ENCODE data around the gene PRKACG. TPM values are rescaled to one million over a fixed set of nuclear protein-coding genes. Genes with fewer than 3 reads are reported as not detected.

Gene PRKACG
- total RNA-seq, 1 donor from 2014 or later: not detected

DNA sequence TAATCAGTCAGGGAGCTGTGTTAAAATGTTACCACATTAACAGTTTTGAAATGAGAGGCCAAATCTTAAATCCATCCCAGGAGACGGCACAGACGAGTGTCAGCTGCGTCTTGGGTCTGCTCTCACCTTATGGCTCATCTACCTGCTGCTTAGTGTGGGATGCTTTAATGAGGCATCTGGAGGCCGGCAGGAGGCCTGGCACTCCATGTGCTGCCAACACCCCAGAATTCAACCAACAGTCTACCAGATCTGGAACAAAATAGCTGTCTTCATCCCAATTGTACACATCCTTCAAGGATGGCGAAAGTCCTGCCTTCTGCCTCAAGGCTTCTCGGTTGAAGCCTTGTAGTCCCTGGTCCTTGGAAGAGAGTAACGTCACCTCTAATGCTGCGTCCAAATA, 12.0 kb downstream of the PRKACG start:
- Mint-ChIP-seq H3K27me3 (ENCODE audit: low read depth) (peaks cover 10% of the 10 kb centered on the region), H3K27ac (ENCODE audit: unreplicated experiment) (no peak overlapping the region), H3K9me3 (no peaks in the 10 kb centered on the region), H3K36me3 (ENCODE audit: low read depth) (peaks cover 2% of the 10 kb centered on the region), H3K4me1 (peaks cover 8% of the 10 kb centered on the region), H3K4me3 (no peak overlapping the region)
- DNase-seq (ENCODE audit: low read depth, low spot score): no peak
- no peak for TF ChIP-seq CTCF (conservative IDR thresholded peaks at IDR 0.05)

DNA sequence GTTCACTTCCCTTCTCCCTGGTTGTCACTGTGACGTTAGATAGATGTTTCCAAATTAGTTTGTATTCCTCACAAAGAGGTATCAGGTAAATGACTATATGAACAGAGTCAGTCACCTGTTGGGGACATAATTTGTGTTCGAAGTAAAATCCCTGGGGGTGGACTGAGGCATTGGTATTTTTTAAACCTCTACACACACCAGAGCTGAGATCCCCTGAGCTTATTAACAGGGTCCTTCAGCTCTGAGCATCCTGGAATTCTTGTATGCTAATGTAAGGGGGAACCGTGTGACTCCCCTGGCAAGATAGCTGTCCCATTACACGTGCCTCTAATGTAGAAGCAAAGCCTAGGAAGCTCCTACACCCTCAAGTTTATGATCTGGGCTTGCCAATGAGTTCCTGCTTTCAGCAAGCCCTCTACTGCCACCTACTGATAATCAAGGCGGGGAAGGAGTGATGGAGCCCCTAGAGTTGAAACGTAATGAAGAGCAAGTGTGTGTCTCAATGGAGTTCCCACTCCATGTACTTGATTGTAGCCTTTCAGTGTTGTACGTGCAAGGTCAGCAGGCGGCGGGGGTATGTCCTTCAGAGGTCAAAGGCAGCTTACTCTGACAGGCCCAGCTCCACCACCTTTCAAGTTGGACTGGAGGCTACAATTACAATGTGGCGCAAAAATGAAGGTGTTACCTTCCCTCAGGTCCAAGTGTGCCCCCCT, 14.4 kb downstream of the PRKACG start:
- DNase-seq (ENCODE audit: low read depth, low spot score): peak; percentile 57
- Mint-ChIP-seq H3K4me3 (no peak overlapping the region), H3K9me3 (no peaks in the 10 kb centered on the region), H3K4me1 (peaks cover 8% of the 10 kb centered on the region), H3K36me3 (ENCODE audit: low read depth) (peaks cover 2% of the 10 kb centered on the region), H3K27me3 (ENCODE audit: low read depth) (peaks cover 10% of the 10 kb centered on the region), H3K27ac (ENCODE audit: unreplicated experiment) (no peak overlapping the region)
- TF ChIP-seq CTCF (conservative IDR thresholded peaks at IDR 0.05): peak; percentile 86

GRCh38 chr9:68998812-68999211, 15.1 kb downstream of the PRKACG start:
- peaks cover 10% of the 10 kb centered on the region for H3K27me3 Mint-ChIP-seq (ENCODE audit: low read depth)
- no peaks in the 10 kb centered on the region for H3K9me3 Mint-ChIP-seq
- peaks cover 2% of the 10 kb centered on the region for H3K36me3 Mint-ChIP-seq (ENCODE audit: low read depth)
- peaks cover 8% of the 10 kb centered on the region for H3K4me1 Mint-ChIP-seq
- no peak for DNase-seq (ENCODE audit: low read depth, low spot score)
- H3K4me3 Mint-ChIP-seq: no peak overlapping the region
- TF ChIP-seq CTCF (conservative IDR thresholded peaks at IDR 0.05): no peak
- no peak overlapping the region for H3K27ac Mint-ChIP-seq (ENCODE audit: unreplicated experiment)

GRCh38 chr9:68998385-68998784, 15.5 kb downstream of the PRKACG start:
- H3K27ac Mint-ChIP-seq (ENCODE audit: unreplicated experiment): no peak overlapping the region
- no peak for TF ChIP-seq CTCF (conservative IDR thresholded peaks at IDR 0.05)
- no peak for DNase-seq (ENCODE audit: low read depth, low spot score)
- H3K4me1 Mint-ChIP-seq: peaks cover 8% of the 10 kb centered on the region
- peaks cover 2% of the 10 kb centered on the region for H3K36me3 Mint-ChIP-seq (ENCODE audit: low read depth)
- peaks cover 12% of the 10 kb centered on the region for H3K27me3 Mint-ChIP-seq (ENCODE audit: low read depth)
- H3K9me3 Mint-ChIP-seq: no peaks in the 10 kb centered on the region
- no peak overlapping the region for H3K4me3 Mint-ChIP-seq

GRCh38 chr9:68997666-68998065, 16.2 kb downstream of the PRKACG start:
- H3K27me3 Mint-ChIP-seq (ENCODE audit: low read depth): peaks cover 9% of the 10 kb centered on the region
- DNase-seq (ENCODE audit: low read depth, low spot score): no peak
- H3K27ac Mint-ChIP-seq (ENCODE audit: unreplicated experiment): no peak overlapping the region
- no peak overlapping the region for H3K4me3 Mint-ChIP-seq
- H3K4me1 Mint-ChIP-seq: peaks cover 3% of the 10 kb centered on the region
- H3K36me3 Mint-ChIP-seq (ENCODE audit: low read depth): peaks cover 3% of the 10 kb centered on the region
- H3K9me3 Mint-ChIP-seq: no peaks in the 10 kb centered on the region
- TF ChIP-seq CTCF (conservative IDR thresholded peaks at IDR 0.05): no peak
